ENCODE results near the gene SFTA2.
A peak's percentile ranks its signal among the peaks of the same experiment; 100 is the strongest.

Gene SFTA2

GRCh38 chr6:30955367-30956042, 23.5 kb upstream of the SFTA2 start:
- TF ChIP-seq TSHZ2 (CRISPR knock-in tag; IDR thresholded peaks at IDR 0.05) (no peak), OSR1 (CRISPR knock-in tag; IDR thresholded peaks at IDR 0.05) (no peak), RARB (CRISPR knock-in tag; IDR thresholded peaks at IDR 0.05) (no peak), PATZ1 (CRISPR knock-in tag; IDR thresholded peaks at IDR 0.05; ENCODE audit: borderline replicate concordance) (no peak), ZNF565 (CRISPR knock-in tag; conservative IDR thresholded peaks at IDR 0.05; ENCODE audit: low read depth) (no peak), ESRRG (CRISPR knock-in tag; IDR thresholded peaks at IDR 0.05) (no peak), BACH2 (CRISPR knock-in tag; IDR thresholded peaks at IDR 0.05; ENCODE audit: borderline replicate concordance) (no peak), CSDC2 (CRISPR knock-in tag; IDR thresholded peaks at IDR 0.05) (no peak), CREB5 (CRISPR knock-in tag; IDR thresholded peaks at IDR 0.05; ENCODE audit: low read depth) (no peak), ZC3H10 (CRISPR knock-in tag; IDR thresholded peaks at IDR 0.05) (no peak), CSRNP3 (CRISPR knock-in tag; IDR thresholded peaks at IDR 0.05) (no peak)
- peak; percentile 78 for ATAC-seq

GRCh38 chr6:30954631-30955366, 22.8 kb upstream of the SFTA2 start:
- no peak for TF ChIP-seq CSRNP3 (CRISPR knock-in tag; IDR thresholded peaks at IDR 0.05)
- no peak for TF ChIP-seq ZNF565 (CRISPR knock-in tag; conservative IDR thresholded peaks at IDR 0.05; ENCODE audit: low read depth)
- TF ChIP-seq POU6F1 (CRISPR knock-in tag; IDR thresholded peaks at IDR 0.05; ENCODE audit: borderline replicate concordance, low read depth), result no peak
- TF ChIP-seq RARB (CRISPR knock-in tag; IDR thresholded peaks at IDR 0.05), result no peak
- TF ChIP-seq ZFP3 (CRISPR knock-in tag; IDR thresholded peaks at IDR 0.05), result no peak
- TF ChIP-seq ESRRG (CRISPR knock-in tag; IDR thresholded peaks at IDR 0.05), result no peak
- peak; percentile 60 for ATAC-seq

GRCh38 chr6:30951907-30952469, 20.0 kb upstream of the SFTA2 start:
- ATAC-seq, result no peak
- TF ChIP-seq ZNF565 (CRISPR knock-in tag; conservative IDR thresholded peaks at IDR 0.05; ENCODE audit: low read depth) (no peak), ZFP30 (CRISPR knock-in tag; IDR thresholded peaks at IDR 0.05) (no peak)

Data from SK-N-SH treated with all-trans-retinoic acid at 6 μM for 48 hours (cell line).